ENCODE measurements around the gene LIPI. TPM values are rescaled to one million over a fixed set of nuclear protein-coding genes. Genes with fewer than 3 reads are reported as not detected.

The LIPI gene
- total RNA-seq, 2 donors from 2014 or later, result not detected

DNA sequence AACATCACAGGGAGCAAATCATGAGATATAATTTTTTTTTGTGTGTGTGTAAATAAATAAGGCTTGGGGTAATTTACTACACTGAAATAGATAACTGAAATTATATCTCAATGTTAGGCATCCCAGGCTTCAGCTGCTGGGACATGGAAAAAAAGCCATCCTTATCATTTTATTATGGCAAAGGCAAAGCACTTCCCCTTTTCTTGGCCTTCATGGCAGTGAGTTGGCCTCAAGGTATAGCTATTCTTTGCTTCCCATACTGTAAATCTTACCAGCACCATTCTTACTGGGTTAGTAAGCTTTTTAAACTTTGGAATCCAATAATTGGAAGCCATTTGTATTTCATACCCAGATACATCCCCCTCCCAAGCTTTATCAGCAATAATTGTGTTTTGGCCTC, 34.2 kb upstream of the LIPI start:
- Histone ChIP-seq H3K27ac (no peak overlapping the region), H3K4me1 (no peaks in the 10 kb centered on the region), H3K9me3 (no peaks in the 10 kb centered on the region), H3K27me3 (no peaks in the 10 kb centered on the region), H3K36me3 (replicated peaks in 1 of 2; ENCODE audit: insufficient read depth in 1 of 2, low read depth in 2 of 2) (no peaks in the 10 kb centered on the region), H3K4me3 (no peak overlapping the region)
- DNase-seq (no peak), ATAC-seq (no peak)
- TF ChIP-seq POLR2A (IDR thresholded peaks at IDR 0.05) (no peak), CTCF (IDR thresholded peaks at IDR 0.05) (no peak)
- intact Hi-C loops (cut with DNase I), result no loop called here

GRCh38 chr21:14243874-14244273, 33.1 kb upstream of the LIPI start:
- Histone ChIP-seq H3K27ac (no peak overlapping the region), H3K4me3 (no peak overlapping the region), H3K27me3 (no peaks in the 10 kb centered on the region), H3K9me3 (no peaks in the 10 kb centered on the region), H3K4me1 (no peaks in the 10 kb centered on the region), H3K36me3 (replicated peaks in 1 of 2; ENCODE audit: insufficient read depth in 1 of 2, low read depth in 2 of 2) (no peaks in the 10 kb centered on the region)
- intact Hi-C loops (cut with DNase I), result no loop called here
- ATAC-seq (no peak), DNase-seq (no peak)
- 22 to 29% methylated on average over 2 of the region's 2 CpGs for WGBS, 2 donors
- TF ChIP-seq POLR2A (IDR thresholded peaks at IDR 0.05) (no peak), CTCF (IDR thresholded peaks at IDR 0.05) (no peak)

- Histone ChIP-seq H3K4me3 (no peak overlapping the region), H3K27me3 (no peaks in the 10 kb centered on the region), H3K27ac (no peak overlapping the region), H3K36me3 (replicated peaks in 1 of 2; ENCODE audit: insufficient read depth in 1 of 2, low read depth in 2 of 2) (no peaks in the 10 kb centered on the region), H3K4me1 (no peaks in the 10 kb centered on the region), H3K9me3 (no peaks in the 10 kb centered on the region)
- TF ChIP-seq POLR2A (IDR thresholded peaks at IDR 0.05), result no peak
- no peak for TF ChIP-seq CTCF (IDR thresholded peaks at IDR 0.05)
- ATAC-seq, result no peak
- DNase-seq, result no peak
- intact Hi-C loops (cut with DNase I), result no loop called here
- 0 to 39% methylated on average over 1 of the region's 1 CpG for WGBS, 2 donors
Observed at GRCh38 chr21:14243461-14243860, 32.7 kb upstream of the LIPI start.

- H3K27me3 ChIP-seq, result no peaks in the 10 kb centered on the region
- DNase-seq (no peak), ATAC-seq (no peak)
- intact Hi-C loops (cut with DNase I), result no loop called here
- H3K4me1 ChIP-seq, result no peaks in the 10 kb centered on the region
- H3K27ac ChIP-seq, result no peak overlapping the region
- 32 to 33% methylated on average over 2 of the region's 2 CpGs for WGBS, 2 donors
- no peaks in the 10 kb centered on the region for H3K36me3 ChIP-seq (replicated peaks in 1 of 2; ENCODE audit: insufficient read depth in 1 of 2, low read depth in 2 of 2)
- no peak overlapping the region for H3K4me3 ChIP-seq
- no peaks in the 10 kb centered on the region for H3K9me3 ChIP-seq
- TF ChIP-seq CTCF (IDR thresholded peaks at IDR 0.05) (no peak), POLR2A (IDR thresholded peaks at IDR 0.05) (no peak)
Observed at GRCh38 chr21:14241297-14241696, 30.5 kb upstream of the LIPI start.

DNA sequence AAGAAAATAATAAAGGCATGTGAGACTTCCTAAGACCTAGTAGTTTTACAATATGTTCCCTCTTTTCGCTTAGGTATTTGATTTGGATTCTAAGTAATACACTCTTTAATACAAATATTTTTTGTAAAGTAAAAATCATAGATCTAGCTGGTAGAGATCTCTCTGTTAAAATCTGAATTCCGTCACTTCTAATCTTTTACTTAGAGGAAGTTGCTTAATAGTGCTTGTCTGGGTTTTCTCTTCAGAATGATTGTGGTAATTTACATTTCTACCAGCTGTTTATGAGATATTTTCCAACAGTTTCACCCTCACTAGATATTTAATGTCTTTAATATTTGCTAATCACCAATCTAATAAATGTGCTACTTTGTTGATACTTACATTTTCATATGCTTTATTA, 28.5 kb upstream of the LIPI start:
- DNase-seq, result no peak
- ATAC-seq, result no peak
- 74 to 87% methylated on average over 2 of the region's 2 CpGs for WGBS, 2 donors
- Histone ChIP-seq H3K27me3 (no peaks in the 10 kb centered on the region), H3K4me3 (no peak overlapping the region), H3K27ac (no peak overlapping the region), H3K4me1 (no peaks in the 10 kb centered on the region), H3K9me3 (no peaks in the 10 kb centered on the region), H3K36me3 (replicated peaks in 1 of 2; ENCODE audit: insufficient read depth in 1 of 2, low read depth in 2 of 2) (no peaks in the 10 kb centered on the region)
- TF ChIP-seq CTCF (IDR thresholded peaks at IDR 0.05) (no peak), POLR2A (IDR thresholded peaks at IDR 0.05) (no peak)
- intact Hi-C loops (cut with DNase I), result no loop called here

All from body of pancreas (tissue), 4 donors.